ENCODE measurements around the gene HEXD. TPM values are rescaled to one million over a fixed set of nuclear protein-coding genes. Genes with fewer than 3 reads are reported as not detected.

The HEXD gene
- polyA plus RNA-seq, 3 donors = 8.9 to 61.5 (median 12.7) TPM

DNA sequence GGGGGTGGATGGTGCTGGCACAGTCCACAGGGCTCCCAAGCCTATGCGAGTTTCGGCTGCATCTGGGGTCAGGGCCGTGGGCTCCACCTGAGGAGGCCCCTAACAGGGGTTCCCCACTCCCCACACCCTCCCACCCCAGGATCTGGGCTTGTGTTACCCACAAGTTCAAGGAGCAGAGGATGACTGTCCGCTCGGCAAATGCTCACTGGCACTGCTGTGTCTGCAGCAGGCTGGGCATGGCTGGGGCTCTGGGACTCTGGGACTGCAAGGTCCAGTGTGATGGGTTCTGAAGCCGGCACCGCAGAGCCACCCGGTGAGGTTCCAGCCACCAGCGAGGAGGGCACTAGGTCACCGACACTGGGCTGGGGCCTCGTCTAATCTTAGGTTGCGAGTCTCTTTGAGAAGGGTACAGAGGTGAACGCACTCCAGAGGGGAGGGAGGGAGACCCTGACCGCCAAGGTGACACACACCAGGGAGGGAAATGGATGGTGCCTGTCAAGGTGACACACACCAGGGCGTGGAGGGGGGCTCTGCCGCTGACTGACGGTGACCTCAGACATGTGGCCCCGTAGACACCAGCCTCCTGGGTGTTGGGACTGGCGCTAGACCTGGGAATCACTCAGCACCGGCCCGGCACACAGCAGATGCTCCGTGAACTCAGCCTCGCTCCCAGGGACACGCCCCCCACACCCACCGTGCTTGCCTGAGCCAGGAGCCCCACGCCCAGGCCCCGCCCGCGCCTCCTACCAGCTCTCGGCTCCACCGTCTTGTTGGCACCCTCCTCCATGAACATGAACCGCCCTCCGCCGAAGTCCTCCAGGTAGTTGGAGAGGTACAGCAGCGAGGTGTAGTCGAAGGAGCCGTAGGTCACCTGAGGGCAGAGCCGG lies 20.5 kb upstream of the HEXD start:
- Mint-ChIP-seq H3K4me1 (peaks cover 27% of the 10 kb centered on the region), H3K36me3 (peaks cover 24 to 49% of the 10 kb centered on the region in 2 donors), H3K9me3 (no peaks in the 10 kb centered on the region), H3K4me3 (no peak overlapping the region), H3K27me3 (ENCODE audit: low read depth in 3 of 3) (peaks cover 1 to 6% (median 6%) of the 10 kb centered on the region in 3 donors), H3K27ac (no peak overlapping the region)
- intact Hi-C loops (cut with micrococcal nuclease) = no loop called here
- Histone ChIP-seq H3K4me2 (replicated peaks; ENCODE audit: extremely low read depth, low read length, poor library complexity, severe bottlenecking) (no peak overlapping the region), H3K36me3 (replicated peaks in 1 of 2; ENCODE audit: control insufficient read depth in 1 of 2, insufficient read depth in 2 of 2, low read length in 2 of 2) (peaks cover under 1 to 8% of the 10 kb centered on the region in 2 donors), H3K27me3 (ENCODE audit: control insufficient read depth in 2 of 2, insufficient read depth in 2 of 2, low read length in 2 of 2) (no peaks in the 10 kb centered on the region), H2AFZ (ENCODE audit: insufficient read depth, low read depth, low read length, poor library complexity, severe bottlenecking) (no peak overlapping the region), H3K79me2 (ENCODE audit: insufficient read depth, low read length) (no peaks in the 10 kb centered on the region), H4K20me1 (ENCODE audit: insufficient read depth, low read length) (no peaks in the 10 kb centered on the region), H3K27ac (ENCODE audit: low read depth in 1 of 2, low read length in 2 of 2) (no peak overlapping the region), H3K4me3 (replicated peaks in 1 of 3; ENCODE audit: low read depth in 2 of 3, low read length in 3 of 3) (no peak overlapping the region), H3K9ac (ENCODE audit: insufficient read depth, low read length, poor library complexity, severe bottlenecking) (no peak overlapping the region), H3K4me1 (ENCODE audit: control insufficient read depth in 1 of 2, insufficient read depth in 2 of 2, low read length in 2 of 2) (peaks cover 28 to 30% of the 10 kb centered on the region in 2 donors), H3K9me3 (replicated peaks in 1 of 2; ENCODE audit: control insufficient read depth in 1 of 2, insufficient read depth in 1 of 2, low read length in 2 of 2) (no peaks in the 10 kb centered on the region)
- 94% methylated on average over 35 of the region's 38 CpGs for WGBS (ENCODE audit: insufficient coverage)
- DNase-seq = no peak
- TF ChIP-seq, protein P1, sequence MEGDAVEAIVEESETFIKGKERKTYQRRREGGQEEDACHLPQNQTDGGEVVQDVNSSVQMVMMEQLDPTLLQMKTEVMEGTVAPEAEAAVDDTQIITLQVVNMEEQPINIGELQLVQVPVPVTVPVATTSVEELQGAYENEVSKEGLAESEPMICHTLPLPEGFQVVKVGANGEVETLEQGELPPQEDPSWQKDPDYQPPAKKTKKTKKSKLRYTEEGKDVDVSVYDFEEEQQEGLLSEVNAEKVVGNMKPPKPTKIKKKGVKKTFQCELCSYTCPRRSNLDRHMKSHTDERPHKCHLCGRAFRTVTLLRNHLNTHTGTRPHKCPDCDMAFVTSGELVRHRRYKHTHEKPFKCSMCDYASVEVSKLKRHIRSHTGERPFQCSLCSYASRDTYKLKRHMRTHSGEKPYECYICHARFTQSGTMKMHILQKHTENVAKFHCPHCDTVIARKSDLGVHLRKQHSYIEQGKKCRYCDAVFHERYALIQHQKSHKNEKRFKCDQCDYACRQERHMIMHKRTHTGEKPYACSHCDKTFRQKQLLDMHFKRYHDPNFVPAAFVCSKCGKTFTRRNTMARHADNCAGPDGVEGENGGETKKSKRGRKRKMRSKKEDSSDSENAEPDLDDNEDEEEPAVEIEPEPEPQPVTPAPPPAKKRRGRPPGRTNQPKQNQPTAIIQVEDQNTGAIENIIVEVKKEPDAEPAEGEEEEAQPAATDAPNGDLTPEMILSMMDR (IDR thresholded peaks at IDR 0.05) = no peak

DNA sequence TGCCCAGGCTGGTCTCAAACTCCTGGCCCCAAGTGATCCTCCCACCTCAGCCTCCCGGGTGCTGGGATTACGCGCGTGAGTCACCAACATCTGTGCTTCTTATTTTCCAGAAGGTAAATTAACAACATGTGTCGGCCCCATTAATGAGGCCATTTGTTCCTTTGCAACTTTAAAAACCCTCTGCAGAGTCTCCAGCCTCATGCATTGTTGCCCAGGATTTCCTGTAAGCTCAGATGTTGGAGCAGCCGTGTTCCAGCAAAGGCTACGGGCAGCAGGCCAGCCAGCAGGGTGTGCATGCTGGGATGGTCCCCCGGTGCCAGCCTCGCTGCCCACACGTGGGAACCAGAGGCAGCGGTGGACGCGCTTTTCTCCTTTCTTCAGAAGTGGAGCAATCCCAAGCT lies 19.1 kb upstream of the HEXD start:
- DNase-seq = no peak

More for the DNA sequence above, 19.1 kb upstream of the HEXD start:
- Histone ChIP-seq H3K4me3 (replicated peaks in 1 of 3; ENCODE audit: low read depth in 2 of 3, low read length in 3 of 3) (no peak overlapping the region), H3K4me2 (replicated peaks; ENCODE audit: extremely low read depth, low read length, poor library complexity, severe bottlenecking) (no peak overlapping the region), H3K27me3 (ENCODE audit: control insufficient read depth in 2 of 2, insufficient read depth in 2 of 2, low read length in 2 of 2) (no peaks in the 10 kb centered on the region), H3K9ac (ENCODE audit: insufficient read depth, low read length, poor library complexity, severe bottlenecking) (peak overlapping the region; percentile 0), H3K36me3 (replicated peaks in 1 of 2; ENCODE audit: control insufficient read depth in 1 of 2, insufficient read depth in 2 of 2, low read length in 2 of 2) (peaks cover 10% of the 10 kb centered on the region in 2 donors), H4K20me1 (ENCODE audit: insufficient read depth, low read length) (no peaks in the 10 kb centered on the region), H2AFZ (ENCODE audit: insufficient read depth, low read depth, low read length, poor library complexity, severe bottlenecking) (no peak overlapping the region), H3K4me1 (ENCODE audit: control insufficient read depth in 1 of 2, insufficient read depth in 2 of 2, low read length in 2 of 2) (peaks cover 28 to 30% of the 10 kb centered on the region in 2 donors), H3K79me2 (ENCODE audit: insufficient read depth, low read length) (no peaks in the 10 kb centered on the region), H3K27ac (ENCODE audit: low read depth in 1 of 2, low read length in 2 of 2) (no peak overlapping the region), H3K9me3 (replicated peaks in 1 of 2; ENCODE audit: control insufficient read depth in 1 of 2, insufficient read depth in 1 of 2, low read length in 2 of 2) (no peaks in the 10 kb centered on the region)
- H3K27me3 Mint-ChIP-seq (ENCODE audit: low read depth in 3 of 3) = peaks cover 1 to 6% (median 3%) of the 10 kb centered on the region in 3 donors
- peaks cover 25 to 49% of the 10 kb centered on the region in 2 donors for H3K36me3 Mint-ChIP-seq
- TF ChIP-seq, protein P1 (IDR thresholded peaks at IDR 0.05) = no peak
- no peak overlapping the region for H3K4me3 Mint-ChIP-seq
- H3K9me3 Mint-ChIP-seq = no peaks in the 10 kb centered on the region
- peak overlapping the region in 1 of 7 donors; percentile 40 for H3K27ac Mint-ChIP-seq
- 33% methylated on average over 13 of the region's 13 CpGs for WGBS (ENCODE audit: insufficient coverage)
- intact Hi-C loops (cut with micrococcal nuclease) = no loop called here
- H3K4me1 Mint-ChIP-seq = peaks cover 27% of the 10 kb centered on the region
